ENCODE data around the gene IL17B.

DNA sequence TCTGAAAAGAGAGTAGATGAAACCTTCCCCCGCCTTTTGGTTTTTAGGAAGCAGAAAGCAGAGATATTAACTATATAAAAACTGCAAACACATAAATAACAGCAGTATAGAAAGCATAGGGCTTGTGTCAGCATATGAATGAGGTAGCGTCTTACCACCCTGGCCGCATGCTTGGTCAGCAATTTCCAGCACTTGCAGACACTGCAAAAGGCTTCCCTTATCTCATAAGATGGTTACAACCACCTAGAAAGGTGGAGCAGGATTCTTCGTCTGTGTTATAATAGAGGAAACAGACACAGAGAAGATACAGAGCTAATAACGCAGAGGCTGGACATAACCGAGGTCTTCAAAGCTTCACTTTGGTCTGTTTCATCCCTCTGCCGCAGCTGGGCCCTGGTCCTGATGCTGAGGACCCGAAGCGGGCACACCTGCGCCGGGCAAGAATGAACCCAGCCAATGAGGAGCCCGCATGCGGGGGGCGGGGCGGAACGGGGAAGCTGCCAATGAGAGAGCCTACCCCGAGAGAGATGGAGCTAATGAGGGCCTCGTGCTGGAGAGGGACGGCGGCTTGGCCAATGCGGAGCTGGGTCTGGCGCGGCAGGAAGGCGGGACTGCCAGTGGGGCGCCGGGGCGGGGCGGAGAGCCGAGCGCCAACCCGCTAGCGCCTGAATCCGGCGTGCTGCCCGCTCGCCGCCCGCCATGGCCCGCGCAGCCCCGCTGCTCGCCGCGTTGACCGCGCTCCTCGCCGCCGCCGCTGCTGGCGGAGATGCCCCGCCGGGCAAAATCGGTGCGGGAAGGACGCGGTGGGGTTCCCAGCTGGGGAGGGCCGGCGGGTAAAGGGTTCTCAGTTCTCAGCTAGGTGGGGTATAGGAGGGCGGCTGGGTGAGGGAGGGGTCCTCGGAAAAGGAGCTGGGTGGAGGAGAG, 21.5 kb downstream of the IL17B start, which contains the start of gene PCYOX1L:
- TF ChIP-seq, protein P1, sequence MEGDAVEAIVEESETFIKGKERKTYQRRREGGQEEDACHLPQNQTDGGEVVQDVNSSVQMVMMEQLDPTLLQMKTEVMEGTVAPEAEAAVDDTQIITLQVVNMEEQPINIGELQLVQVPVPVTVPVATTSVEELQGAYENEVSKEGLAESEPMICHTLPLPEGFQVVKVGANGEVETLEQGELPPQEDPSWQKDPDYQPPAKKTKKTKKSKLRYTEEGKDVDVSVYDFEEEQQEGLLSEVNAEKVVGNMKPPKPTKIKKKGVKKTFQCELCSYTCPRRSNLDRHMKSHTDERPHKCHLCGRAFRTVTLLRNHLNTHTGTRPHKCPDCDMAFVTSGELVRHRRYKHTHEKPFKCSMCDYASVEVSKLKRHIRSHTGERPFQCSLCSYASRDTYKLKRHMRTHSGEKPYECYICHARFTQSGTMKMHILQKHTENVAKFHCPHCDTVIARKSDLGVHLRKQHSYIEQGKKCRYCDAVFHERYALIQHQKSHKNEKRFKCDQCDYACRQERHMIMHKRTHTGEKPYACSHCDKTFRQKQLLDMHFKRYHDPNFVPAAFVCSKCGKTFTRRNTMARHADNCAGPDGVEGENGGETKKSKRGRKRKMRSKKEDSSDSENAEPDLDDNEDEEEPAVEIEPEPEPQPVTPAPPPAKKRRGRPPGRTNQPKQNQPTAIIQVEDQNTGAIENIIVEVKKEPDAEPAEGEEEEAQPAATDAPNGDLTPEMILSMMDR (conservative IDR thresholded peaks at IDR 0.05; ENCODE audit: low read depth in 2 of 2): no peak
- no peak for TF ChIP-seq EZH2 (IDR thresholded peaks at IDR 0.05; ENCODE audit: low read depth, unreplicated experiment)
- TF ChIP-seq, protein P2, sequence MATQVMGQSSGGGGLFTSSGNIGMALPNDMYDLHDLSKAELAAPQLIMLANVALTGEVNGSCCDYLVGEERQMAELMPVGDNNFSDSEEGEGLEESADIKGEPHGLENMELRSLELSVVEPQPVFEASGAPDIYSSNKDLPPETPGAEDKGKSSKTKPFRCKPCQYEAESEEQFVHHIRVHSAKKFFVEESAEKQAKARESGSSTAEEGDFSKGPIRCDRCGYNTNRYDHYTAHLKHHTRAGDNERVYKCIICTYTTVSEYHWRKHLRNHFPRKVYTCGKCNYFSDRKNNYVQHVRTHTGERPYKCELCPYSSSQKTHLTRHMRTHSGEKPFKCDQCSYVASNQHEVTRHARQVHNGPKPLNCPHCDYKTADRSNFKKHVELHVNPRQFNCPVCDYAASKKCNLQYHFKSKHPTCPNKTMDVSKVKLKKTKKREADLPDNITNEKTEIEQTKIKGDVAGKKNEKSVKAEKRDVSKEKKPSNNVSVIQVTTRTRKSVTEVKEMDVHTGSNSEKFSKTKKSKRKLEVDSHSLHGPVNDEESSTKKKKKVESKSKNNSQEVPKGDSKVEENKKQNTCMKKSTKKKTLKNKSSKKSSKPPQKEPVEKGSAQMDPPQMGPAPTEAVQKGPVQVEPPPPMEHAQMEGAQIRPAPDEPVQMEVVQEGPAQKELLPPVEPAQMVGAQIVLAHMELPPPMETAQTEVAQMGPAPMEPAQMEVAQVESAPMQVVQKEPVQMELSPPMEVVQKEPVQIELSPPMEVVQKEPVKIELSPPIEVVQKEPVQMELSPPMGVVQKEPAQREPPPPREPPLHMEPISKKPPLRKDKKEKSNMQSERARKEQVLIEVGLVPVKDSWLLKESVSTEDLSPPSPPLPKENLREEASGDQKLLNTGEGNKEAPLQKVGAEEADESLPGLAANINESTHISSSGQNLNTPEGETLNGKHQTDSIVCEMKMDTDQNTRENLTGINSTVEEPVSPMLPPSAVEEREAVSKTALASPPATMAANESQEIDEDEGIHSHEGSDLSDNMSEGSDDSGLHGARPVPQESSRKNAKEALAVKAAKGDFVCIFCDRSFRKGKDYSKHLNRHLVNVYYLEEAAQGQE (IDR thresholded peaks at IDR 0.05; ENCODE audit: unreplicated experiment): no peak
- TF ChIP-seq, protein P3, sequence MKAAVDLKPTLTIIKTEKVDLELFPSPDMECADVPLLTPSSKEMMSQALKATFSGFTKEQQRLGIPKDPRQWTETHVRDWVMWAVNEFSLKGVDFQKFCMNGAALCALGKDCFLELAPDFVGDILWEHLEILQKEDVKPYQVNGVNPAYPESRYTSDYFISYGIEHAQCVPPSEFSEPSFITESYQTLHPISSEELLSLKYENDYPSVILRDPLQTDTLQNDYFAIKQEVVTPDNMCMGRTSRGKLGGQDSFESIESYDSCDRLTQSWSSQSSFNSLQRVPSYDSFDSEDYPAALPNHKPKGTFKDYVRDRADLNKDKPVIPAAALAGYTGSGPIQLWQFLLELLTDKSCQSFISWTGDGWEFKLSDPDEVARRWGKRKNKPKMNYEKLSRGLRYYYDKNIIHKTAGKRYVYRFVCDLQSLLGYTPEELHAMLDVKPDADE (IDR thresholded peaks at IDR 0.05): no peak
- no peak for TF ChIP-seq EZH2phosphoT487 (IDR thresholded peaks at IDR 0.05; ENCODE audit: unreplicated experiment)
- TF ChIP-seq, protein P4, sequence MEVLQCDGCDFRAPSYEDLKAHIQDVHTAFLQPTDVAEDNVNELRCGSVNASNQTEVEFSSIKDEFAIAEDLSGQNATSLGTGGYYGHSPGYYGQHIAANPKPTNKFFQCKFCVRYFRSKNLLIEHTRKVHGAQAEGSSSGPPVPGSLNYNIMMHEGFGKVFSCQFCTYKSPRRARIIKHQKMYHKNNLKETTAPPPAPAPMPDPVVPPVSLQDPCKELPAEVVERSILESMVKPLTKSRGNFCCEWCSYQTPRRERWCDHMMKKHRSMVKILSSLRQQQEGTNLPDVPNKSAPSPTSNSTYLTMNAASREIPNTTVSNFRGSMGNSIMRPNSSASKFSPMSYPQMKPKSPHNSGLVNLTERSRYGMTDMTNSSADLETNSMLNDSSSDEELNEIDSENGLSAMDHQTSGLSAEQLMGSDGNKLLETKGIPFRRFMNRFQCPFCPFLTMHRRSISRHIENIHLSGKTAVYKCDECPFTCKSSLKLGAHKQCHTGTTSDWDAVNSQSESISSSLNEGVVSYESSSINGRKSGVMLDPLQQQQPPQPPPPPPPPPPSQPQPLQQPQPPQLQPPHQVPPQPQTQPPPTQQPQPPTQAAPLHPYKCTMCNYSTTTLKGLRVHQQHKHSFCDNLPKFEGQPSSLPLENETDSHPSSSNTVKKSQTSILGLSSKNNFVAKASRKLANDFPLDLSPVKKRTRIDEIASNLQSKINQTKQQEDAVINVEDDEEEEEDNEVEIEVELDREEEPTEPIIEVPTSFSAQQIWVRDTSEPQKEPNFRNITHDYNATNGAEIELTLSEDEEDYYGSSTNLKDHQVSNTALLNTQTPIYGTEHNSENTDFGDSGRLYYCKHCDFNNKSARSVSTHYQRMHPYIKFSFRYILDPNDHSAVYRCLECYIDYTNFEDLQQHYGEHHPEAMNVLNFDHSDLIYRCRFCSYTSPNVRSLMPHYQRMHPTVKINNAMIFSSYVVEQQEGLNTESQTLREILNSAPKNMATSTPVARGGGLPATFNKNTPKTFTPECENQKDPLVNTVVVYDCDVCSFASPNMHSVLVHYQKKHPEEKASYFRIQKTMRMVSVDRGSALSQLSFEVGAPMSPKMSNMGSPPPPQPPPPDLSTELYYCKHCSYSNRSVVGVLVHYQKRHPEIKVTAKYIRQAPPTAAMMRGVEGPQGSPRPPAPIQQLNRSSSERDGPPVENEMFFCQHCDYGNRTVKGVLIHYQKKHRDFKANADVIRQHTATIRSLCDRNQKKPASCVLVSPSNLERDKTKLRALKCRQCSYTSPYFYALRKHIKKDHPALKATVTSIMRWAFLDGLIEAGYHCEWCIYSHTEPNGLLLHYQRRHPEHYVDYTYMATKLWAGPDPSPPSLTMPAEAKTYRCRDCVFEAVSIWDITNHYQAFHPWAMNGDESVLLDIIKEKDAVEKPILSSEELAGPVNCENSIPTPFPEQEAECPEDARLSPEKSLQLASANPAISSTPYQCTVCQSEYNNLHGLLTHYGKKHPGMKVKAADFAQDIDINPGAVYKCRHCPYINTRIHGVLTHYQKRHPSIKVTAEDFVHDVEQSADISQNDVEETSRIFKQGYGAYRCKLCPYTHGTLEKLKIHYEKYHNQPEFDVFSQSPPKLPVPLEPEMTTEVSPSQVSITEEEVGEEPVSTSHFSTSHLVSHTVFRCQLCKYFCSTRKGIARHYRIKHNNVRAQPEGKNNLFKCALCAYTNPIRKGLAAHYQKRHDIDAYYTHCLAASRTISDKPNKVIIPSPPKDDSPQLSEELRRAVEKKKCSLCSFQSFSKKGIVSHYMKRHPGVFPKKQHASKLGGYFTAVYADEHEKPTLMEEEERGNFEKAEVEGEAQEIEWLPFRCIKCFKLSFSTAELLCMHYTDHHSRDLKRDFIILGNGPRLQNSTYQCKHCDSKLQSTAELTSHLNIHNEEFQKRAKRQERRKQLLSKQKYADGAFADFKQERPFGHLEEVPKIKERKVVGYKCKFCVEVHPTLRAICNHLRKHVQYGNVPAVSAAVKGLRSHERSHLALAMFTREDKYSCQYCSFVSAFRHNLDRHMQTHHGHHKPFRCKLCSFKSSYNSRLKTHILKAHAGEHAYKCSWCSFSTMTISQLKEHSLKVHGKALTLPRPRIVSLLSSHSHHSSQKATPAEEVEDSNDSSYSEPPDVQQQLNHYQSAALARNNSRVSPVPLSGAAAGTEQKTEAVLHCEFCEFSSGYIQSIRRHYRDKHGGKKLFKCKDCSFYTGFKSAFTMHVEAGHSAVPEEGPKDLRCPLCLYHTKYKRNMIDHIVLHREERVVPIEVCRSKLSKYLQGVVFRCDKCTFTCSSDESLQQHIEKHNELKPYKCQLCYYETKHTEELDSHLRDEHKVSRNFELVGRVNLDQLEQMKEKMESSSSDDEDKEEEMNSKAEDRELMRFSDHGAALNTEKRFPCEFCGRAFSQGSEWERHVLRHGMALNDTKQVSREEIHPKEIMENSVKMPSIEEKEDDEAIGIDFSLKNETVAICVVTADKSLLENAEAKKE (CRISPR knock-in tag; IDR thresholded peaks at IDR 0.05): no peak

Data from GM23338 (cell line).